ENCODE data around the gene CRBN.

- TF ChIP-seq CTCF (IDR thresholded peaks at IDR 0.05 in 2 of 3, conservative IDR thresholded peaks at IDR 0.05 in 1 of 3; ENCODE audit: insufficient read depth in 2 of 3, low read depth in 1 of 3, low read length in 3 of 3), result no peak
- no peak for TF ChIP-seq MNT (conservative IDR thresholded peaks at IDR 0.05)
- TF ChIP-seq YY1 (IDR thresholded peaks at IDR 0.05; ENCODE audit: borderline replicate concordance in 1 of 3, control insufficient read depth in 1 of 3, extremely low read depth in 1 of 3, insufficient read depth in 3 of 3, insufficient read length in 1 of 3, insufficient replicate concordance in 2 of 3, low read depth in 1 of 3, low read length in 2 of 3), result no peak
- TF ChIP-seq CBFB (CRISPR knock-in tag; IDR thresholded peaks at IDR 0.05), result no peak
- TF ChIP-seq POLR2A (conservative IDR thresholded peaks at IDR 0.05), result no peak
- no peak for TF ChIP-seq TCF7 (IDR thresholded peaks at IDR 0.05; ENCODE audit: borderline replicate concordance)
- no peak for TF ChIP-seq FOXA1 (IDR thresholded peaks at IDR 0.05; ENCODE audit: borderline replicate concordance)
Observed at GRCh38 chr3:3145831-3146230, 33.7 kb downstream of the CRBN start.

All from K562 (cell line).